Endometrial microvascular endothelial cells (primary cell): ENCODE measurements around the gene TOX2. TPM values are rescaled to one million over a fixed set of nuclear protein-coding genes. Genes with fewer than 3 reads are reported as not detected.

Experiments used
- in situ Hi-C: cut with HindIII; loops from 2 replicates; pipeline ENCODE4 v1.10.0; 2017; ENCODE audit warnings: low sequenced_read_pairs, low pct_unique_long_range_greater_than_20kb; ENCODE audit errors: inconsistent ontology term
- total RNA-seq: library from RNA; depleted of rRNA; stranded (reverse); fragments of >200 nt; gene quantifications from one replicate; pipeline ENCODE4 v1.2.3, GENCODE V29; 2015; ENCODE audit errors: inconsistent ontology term

The TOX2 gene
- total RNA-seq, 1 donor from 2014 or later, result 18.7 TPM

- in situ Hi-C loops, result no loop called here
Measured at GRCh38 chr20:44075950-44076232, 161.2 kb downstream of the TOX2 start.

- in situ Hi-C loops, result no loop called here
Measured at GRCh38 chr20:44079291-44079690, 164.6 kb downstream of the TOX2 start.

- in situ Hi-C loops, result no loop called here
Measured at GRCh38 chr20:44080064-44080463, 165.4 kb downstream of the TOX2 start.

- in situ Hi-C loops, result no loop called here
Measured at GRCh38 chr20:44080646-44081267, 166.1 kb downstream of the TOX2 start.

- in situ Hi-C loops, result no loop called here
Measured at GRCh38 chr20:44081476-44081875, 166.8 kb downstream of the TOX2 start.

- in situ Hi-C loops, result no loop called here
Measured at GRCh38 chr20:44081888-44082287, 167.2 kb downstream of the TOX2 start.

GRCh38 chr20:44083220-44083933 lies 168.7 kb downstream of the TOX2 start:
- in situ Hi-C loops, result no loop called here

- in situ Hi-C loops, result no loop called here
Measured at GRCh38 chr20:44084439-44084838, 169.8 kb downstream of the TOX2 start.

GRCh38 chr20:44084891-44085290 lies 170.2 kb downstream of the TOX2 start:
- in situ Hi-C loops, result no loop called here

GRCh38 chr20:44085616-44086434 lies 171.2 kb downstream of the TOX2 start:
- in situ Hi-C loops, result no loop called here

GRCh38 chr20:44087051-44087856 lies 172.6 kb downstream of the TOX2 start:
- in situ Hi-C loops, result no loop called here

GRCh38 chr20:44087857-44088120 lies 173.1 kb downstream of the TOX2 start:
- in situ Hi-C loops, result no loop called here

GRCh38 chr20:44089987-44090674 lies 175.5 kb downstream of the TOX2 start:
- in situ Hi-C loops, result no loop called here

GRCh38 chr20:44091026-44091425 lies 176.4 kb downstream of the TOX2 start:
- in situ Hi-C loops, result no loop called here

GRCh38 chr20:44092551-44093248 lies 178.0 kb downstream of the TOX2 start:
- in situ Hi-C loops, result no loop called here

GRCh38 chr20:44093249-44093582 lies 178.6 kb downstream of the TOX2 start:
- in situ Hi-C loops, result no loop called here

GRCh38 chr20:44095831-44096230 lies 181.2 kb downstream of the TOX2 start:
- in situ Hi-C loops, result no loop called here

GRCh38 chr20:44097521-44098255 lies 183.0 kb downstream of the TOX2 start:
- in situ Hi-C loops, result no loop called here
